MCF 10A (cell line): Measurements from ENCODE around the gene NKX2-2. TPM values are rescaled to one million over a fixed set of nuclear protein-coding genes. Genes with fewer than 3 reads are reported as not detected.

Experiments
- BruUV-seq: library from RNA; stranded (reverse); fragments of 400-500 nt; replicated peaks from 2 replicates; lab custom pipeline; 2021; lab: Mats Ljungman, UMichigan
- CTCF ChIA-PET: fragments of 300-600 bp; sonication (Branson Sonifier 250); formaldehyde crosslinking; extraction: SDS; loops from one replicate; lab custom pipeline; 2021; ENCODE audit warnings: antibody characterized with exemption, inconsistent platforms; lab: Yijun Ruan, JAX
- POLR2A ChIA-PET: fragments of 300-600, 350-650 bp; sonication (Branson Sonifier 250); formaldehyde crosslinking; extraction: SDS; loops from one replicate; lab custom pipeline; 2020; ENCODE audit warnings: antibody characterized with exemption, inconsistent platforms; lab: Yijun Ruan, JAX
- DNase-seq: peaks from one replicate; pipeline ENCODE4 v3.0.0-alpha.2; 2018; ENCODE audit not compliant: unreplicated experiment
- H3K27ac Mint-ChIP-seq: one replicate; pipeline ENCODE4 v1.8.0; 2022; ENCODE audit warnings: mild to moderate bottlenecking, low read depth, mixed read lengths; ENCODE audit not compliant: unreplicated experiment
- H3K27me3 Mint-ChIP-seq: one replicate; pipeline ENCODE4 v1.8.0; 2022; ENCODE audit warnings: mixed read lengths; ENCODE audit not compliant: insufficient read depth, unreplicated experiment
- H3K36me3 Mint-ChIP-seq: one replicate; pipeline ENCODE4 v1.8.0; 2022; ENCODE audit warnings: mild to moderate bottlenecking, moderate library complexity, mixed read lengths; ENCODE audit not compliant: insufficient read depth, unreplicated experiment
- H3K4me1 Mint-ChIP-seq: one replicate; pipeline ENCODE4 v1.8.0; 2022; ENCODE audit warnings: mixed read lengths; ENCODE audit not compliant: insufficient read depth, unreplicated experiment
- H3K4me3 Mint-ChIP-seq: one replicate; pipeline ENCODE4 v1.8.0; 2022; ENCODE audit warnings: mild to moderate bottlenecking, moderate library complexity, mixed read lengths; ENCODE audit not compliant: unreplicated experiment
- H3K9me3 Mint-ChIP-seq: one replicate; pipeline ENCODE4 v1.8.0; 2022; ENCODE audit warnings: mixed read lengths; ENCODE audit not compliant: unreplicated experiment
- CTCF ChIP-seq: fragments of 200-600 bp; IDR thresholded peaks from one replicate; pipeline ENCODE4 v1.8.0; 2022; ENCODE audit warnings: antibody characterized with exemption, mild to moderate bottlenecking; ENCODE audit not compliant: unreplicated experiment
- intact Hi-C: fragments of 100-400 bp; cut with micrococcal nuclease; formaldehyde crosslinking; loops from 2 replicates; pipeline ENCODE4 v1.14.1; 2022
- total RNA-seq: library from RNA; stranded (reverse); gene quantifications from 2 replicates; pipeline ENCODE4 v1.2.3, GENCODE V29; 2022

The NKX2-2 gene
- total RNA-seq, 1 experiment from 2014 or later, result not detected

- no peaks in the 10 kb centered on the region for H3K4me1 Mint-ChIP-seq
- intact Hi-C loops, result no loop called here
- no peaks in the 10 kb centered on the region for H3K36me3 Mint-ChIP-seq
- no peak overlapping the region for H3K27ac Mint-ChIP-seq
- no peak for TF ChIP-seq CTCF
- POLR2A ChIA-PET, result no interaction called here
- H3K27me3 Mint-ChIP-seq, result peaks cover 17% of the 10 kb centered on the region
- no peak overlapping the region for H3K4me3 Mint-ChIP-seq
- CTCF ChIA-PET, result interaction anchor here (0.6 to 12.5 kb wide), 5 partner anchors 21 to 657 kb away, joined by 4 to 329 read pairs (median 6); no protein-coding TSS in a partner anchor
- no peak for DNase-seq
- no peaks in the 10 kb centered on the region for H3K9me3 Mint-ChIP-seq
- no TSS peak for BruUV-seq
Observed at GRCh38 chr20:21510414-21511384, 3.2 kb downstream of the NKX2-2 start.

GRCh38 chr20:21509597-21510371, 4.1 kb downstream of the NKX2-2 start:
- intact Hi-C loops, result loop anchor here (10.0 kb wide), 1 partner anchor 65 kb away; no protein-coding TSS in a partner anchor
- peaks cover 14% of the 10 kb centered on the region for H3K27me3 Mint-ChIP-seq
- DNase-seq, result no peak
- no TSS peak for BruUV-seq
- no peak overlapping the region for H3K27ac Mint-ChIP-seq
- no peaks in the 10 kb centered on the region for H3K9me3 Mint-ChIP-seq
- H3K4me3 Mint-ChIP-seq, result no peak overlapping the region
- ChIA-PET CTCF (interaction anchor here (0.6 to 12.5 kb wide), 7 partner anchors 22 to 656 kb away, joined by 4 to 329 read pairs (median 5); no protein-coding TSS in a partner anchor), POLR2A (no interaction called here)
- H3K4me1 Mint-ChIP-seq, result no peaks in the 10 kb centered on the region
- no peaks in the 10 kb centered on the region for H3K36me3 Mint-ChIP-seq
- no peak for TF ChIP-seq CTCF

GRCh38 chr20:21509079-21509596, 4.7 kb downstream of the NKX2-2 start:
- H3K36me3 Mint-ChIP-seq, result no peaks in the 10 kb centered on the region
- POLR2A ChIA-PET, result no interaction called here
- TF ChIP-seq CTCF, result no peak
- intact Hi-C loops, result loop anchor here (10.0 kb wide), 1 partner anchor 66 kb away; no protein-coding TSS in a partner anchor
- no peaks in the 10 kb centered on the region for H3K9me3 Mint-ChIP-seq
- H3K4me3 Mint-ChIP-seq, result no peak overlapping the region
- CTCF ChIA-PET, result interaction anchor here (1.0 to 12.5 kb wide), 6 partner anchors 62 to 655 kb away, joined by 4 to 329 read pairs (median 6); no protein-coding TSS in a partner anchor
- H3K27ac Mint-ChIP-seq, result no peak overlapping the region
- DNase-seq, result no peak
- no TSS peak for BruUV-seq
- peaks cover 14% of the 10 kb centered on the region for H3K27me3 Mint-ChIP-seq
- H3K4me1 Mint-ChIP-seq, result no peaks in the 10 kb centered on the region
